HCT116 (cell line): ENCODE measurements around the gene ILDR2. TPM values are rescaled to one million over a fixed set of nuclear protein-coding genes. Genes with fewer than 3 reads are reported as not detected.

Experiments
- ATAC-seq: fragments of 200-7000 bp; cut with Tn5 transposase; 2 replicates; pipeline ENCODE4 v1.9.1; 2020; ENCODE audit warnings: mild to moderate bottlenecking, moderate library complexity
- BruUV-seq: library from RNA; stranded (reverse); fragments of 400-500 nt; replicated peaks from 2 replicates; lab custom pipeline; 2021; lab: Mats Ljungman, UMichigan
- CTCF ChIA-PET: fragments of 300-600 bp; sonication (Branson Sonifier 250); formaldehyde crosslinking; loops from one replicate; lab custom pipeline; 2021; ENCODE audit warnings: antibody characterized with exemption; lab: Charles Lee
- POLR2A ChIA-PET: fragments of 300-600, 350-600 bp; sonication (Branson Sonifier 250); formaldehyde crosslinking; loops from one replicate; lab custom pipeline; 2021; ENCODE audit warnings: antibody characterized with exemption; lab: Charles Lee
- RAD21 ChIA-PET, 2 experiments: fragments of 300-600 bp; sonication (Branson Sonifier 250); formaldehyde crosslinking; loops; one replicate each; lab custom pipeline; 2023; ENCODE audit warnings: low total read pairs in 2 of 2; ENCODE audit not compliant: uncharacterized antibody in 2 of 2, unreplicated experiment in 2 of 2, low non-redundant PET in 1 of 2; lab: Charles Lee
- DNase-seq: peaks from one replicate; pipeline ENCODE4 v3.0.0-alpha.2; 2010; ENCODE audit warnings: low read depth, low spot score
- H2AFZ ChIP-seq: fragments of 200-600 bp; shearing (Covaris generic), sonication (generic); 2 replicates; pipeline ENCODE4 v1.6.1; 2017; ENCODE audit warnings: low read depth, mixed run types, mixed read lengths, antibody characterized with exemption, low read length; ENCODE audit not compliant: poor library complexity, severe bottlenecking
- H3K27ac ChIP-seq: 2 replicates; pipeline ENCODE4 v1.5.1; 2012; ENCODE audit warnings: low read depth, low read length
- H3K27me3 ChIP-seq: fragments of 200-600 bp; sonication (generic); 2 replicates; pipeline ENCODE4 v1.6.1; 2016; ENCODE audit warnings: mixed run types, low read length, mixed read lengths; ENCODE audit not compliant: insufficient read depth
- H3K36me3 ChIP-seq, 2 experiments: fragments of 200-500 bp in 1 of 2; fragments of 200-600 bp in 1 of 2; sonication (Bioruptor generic) in 1 of 2; sonication (generic) in 1 of 2; 2 replicates each; pipeline versions ENCODE4 v1.5.1 to v1.6.1; 2014 to 2016; ENCODE audit warnings: low read length in 2 of 2, inconsistent platforms in 1 of 2, mixed read lengths in 1 of 2, mixed run types in 1 of 2; ENCODE audit not compliant: insufficient read depth in 2 of 2, control insufficient read depth in 1 of 2
- H3K4me1 ChIP-seq, 2 experiments: fragments of 200-600 bp in 1 of 2; sonication (generic) in 1 of 2; 2 replicates each; pipeline versions ENCODE4 v1.5.1 to v1.6.1; 2012 to 2017; ENCODE audit warnings: low read length in 2 of 2, inconsistent platforms in 1 of 2, mild to moderate bottlenecking in 1 of 2, mixed read lengths in 1 of 2, mixed run types in 1 of 2, moderate library complexity in 1 of 2; ENCODE audit not compliant: insufficient read depth in 2 of 2, control insufficient read depth in 1 of 2
- H3K4me2 ChIP-seq: fragments of 200-600 bp; sonication (generic); 2 replicates; pipeline ENCODE4 v1.6.1; 2017; ENCODE audit warnings: mixed run types, low read length, mixed read lengths
- H3K4me3 ChIP-seq, 2 experiments: fragments of 200-600 bp in 1 of 2; sonication (generic) in 1 of 2; replicated peaks in 1 of 2; 2 replicates each; pipeline ENCODE4 v1.5.1; 2011 to 2016; ENCODE audit warnings: low read length in 2 of 2, control low read depth in 1 of 2, low read depth in 1 of 2, mild to moderate bottlenecking in 1 of 2, mixed read lengths in 1 of 2, mixed run types in 1 of 2
- H3K79me2 ChIP-seq: fragments of 200-600 bp; sonication (generic); 2 replicates; pipeline ENCODE4 v1.6.1; 2017; ENCODE audit warnings: mild to moderate bottlenecking, mixed run types, low read length, moderate library complexity, mixed read lengths; ENCODE audit not compliant: insufficient read depth
- H3K9ac ChIP-seq: fragments of 200-600 bp; sonication (generic); 2 replicates; pipeline ENCODE4 v1.6.1; 2016; ENCODE audit warnings: low read length, mixed read lengths
- H3K9me2 ChIP-seq: fragments of 200-600 bp; sonication (generic), shearing (Covaris generic); 2 replicates; pipeline ENCODE4 v1.6.1; 2017; ENCODE audit warnings: mixed run types, mild to moderate bottlenecking, moderate library complexity; ENCODE audit not compliant: insufficient read depth
- H3K9me3 ChIP-seq, 2 experiments: fragments of 200-500 bp in 1 of 2; fragments of 200-600 bp in 1 of 2; sonication (Bioruptor generic) in 1 of 2; sonication (generic) in 1 of 2; 2 replicates each; pipeline ENCODE4 v1.6.1; 2014 to 2017; ENCODE audit warnings: low read length in 2 of 2, mixed read lengths in 2 of 2, inconsistent platforms in 1 of 2, low read depth in 1 of 2, mild to moderate bottlenecking in 1 of 2, mixed run types in 1 of 2, moderate library complexity in 1 of 2; ENCODE audit not compliant: control insufficient read depth in 1 of 2, insufficient read depth in 1 of 2
- H4K20me1 ChIP-seq: fragments of 200-600 bp; sonication (generic), shearing (Covaris generic); 2 replicates; pipeline ENCODE4 v1.6.1; 2017; ENCODE audit warnings: mixed run types, mild to moderate bottlenecking, moderate library complexity; ENCODE audit not compliant: insufficient read depth
- CBX3 ChIP-seq: IDR thresholded peaks from 2 replicates; pipeline ENCODE4 v1.6.1; 2012; ENCODE audit warnings: low read depth
- EGR1 ChIP-seq: IDR thresholded peaks from 2 replicates; pipeline ENCODE4 v1.6.1; 2012; ENCODE audit warnings: low read depth
- EZH2 ChIP-seq: fragments of 200-600 bp; sonication (generic); IDR thresholded peaks from 2 replicates; pipeline ENCODE4 v1.6.1; 2017; ENCODE audit warnings: antibody characterized with exemption, mixed run types
- EZH2phosphoT487 ChIP-seq: fragments of 200-600 bp; IDR thresholded peaks from 2 replicates; pipeline ENCODE4 v1.6.1; 2018; ENCODE audit warnings: antibody characterized with exemption, borderline replicate concordance
- POLR2AphosphoS5 ChIP-seq: IDR thresholded peaks from 2 replicates; pipeline ENCODE4 v1.6.1; 2011; ENCODE audit warnings: mild to moderate bottlenecking, low read depth, low read length, moderate library complexity
- SIN3A ChIP-seq: IDR thresholded peaks from 2 replicates; pipeline ENCODE4 v1.6.1; 2012; ENCODE audit warnings: low read depth
- SP1 ChIP-seq: IDR thresholded peaks from 2 replicates; pipeline ENCODE4 v1.6.1; 2012; ENCODE audit warnings: low read depth
- TCF7L2 ChIP-seq: IDR thresholded peaks from 2 replicates; pipeline ENCODE4 v1.7.0; 2011; ENCODE audit warnings: borderline replicate concordance, inconsistent platforms; ENCODE audit not compliant: insufficient read depth, insufficient read length; ENCODE audit errors: extremely low read depth
- ZNF274 ChIP-seq: fragments of 200-500 bp; sonication (Bioruptor generic); IDR thresholded peaks from 2 replicates; pipeline ENCODE4 v1.6.1; 2014; ENCODE audit warnings: mild to moderate bottlenecking, low read depth, low read length, inconsistent platforms
- intact Hi-C: fragments of 100-400 bp; cut with micrococcal nuclease; formaldehyde crosslinking; loops from 2 replicates; pipeline ENCODE4 v1.10.0; 2022
- total RNA-seq: library from RNA; stranded (reverse); gene quantifications from one replicate; pipeline ENCODE4 v1.2.1, GENCODE V29; 2021; ENCODE audit not compliant: unreplicated experiment
- TF ChIP-seq, protein P1 (sequence below), 3 experiments: fragments of 200-600 bp in 1 of 3; sonication (generic) in 1 of 3; IDR thresholded peaks in 2 of 3; conservative IDR thresholded peaks in 1 of 3; 2 replicates each; pipeline ENCODE4 v1.5.1; 2012 to 2017; ENCODE audit warnings: low read depth in 2 of 3, low read length in 2 of 3, antibody characterized with exemption in 1 of 3, borderline replicate concordance in 1 of 3, control low read depth in 1 of 3, mild to moderate bottlenecking in 1 of 3, mixed read lengths in 1 of 3, mixed run types in 1 of 3, moderate library complexity in 1 of 3; ENCODE audit not compliant: insufficient read depth in 1 of 3
- TF ChIP-seq, protein P2 (sequence below): IDR thresholded peaks from 2 replicates; pipeline ENCODE4 v1.6.1; 2011; ENCODE audit warnings: mild to moderate bottlenecking, low read length, moderate library complexity; ENCODE audit not compliant: insufficient replicate concordance; ENCODE audit errors: extremely low read depth

The ILDR2 gene
- total RNA-seq, 1 experiment from 2014 or later, result 2.4 TPM

DNA sequence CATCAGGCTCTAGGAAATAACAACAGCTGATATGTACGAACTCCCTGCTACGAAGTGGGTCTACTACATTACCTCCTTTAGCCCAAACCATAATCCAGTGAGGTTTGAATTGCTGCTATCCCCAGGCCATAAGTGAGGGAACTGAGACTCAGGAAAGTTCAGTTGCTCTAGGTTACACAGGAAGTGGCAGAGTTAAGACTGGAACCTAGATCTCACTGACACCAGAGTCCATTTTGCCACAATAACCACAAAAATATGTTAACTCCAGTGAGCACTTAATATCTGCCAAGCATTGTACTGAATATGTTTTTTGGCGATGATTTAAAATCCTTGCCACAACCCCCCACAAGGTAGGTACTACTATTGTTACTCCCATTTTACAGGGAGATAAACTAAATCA is 90.4 kb downstream of the ILDR2 start:
- TF ChIP-seq EGR1 (no peak), CBX3 (no peak), TCF7L2 (no peak), SP1 (no peak), SIN3A (no peak), ZNF274 (no peak), EZH2 (no peak), EZH2phosphoT487 (no peak), POLR2AphosphoS5 (no peak)
- TF ChIP-seq, protein P1, sequence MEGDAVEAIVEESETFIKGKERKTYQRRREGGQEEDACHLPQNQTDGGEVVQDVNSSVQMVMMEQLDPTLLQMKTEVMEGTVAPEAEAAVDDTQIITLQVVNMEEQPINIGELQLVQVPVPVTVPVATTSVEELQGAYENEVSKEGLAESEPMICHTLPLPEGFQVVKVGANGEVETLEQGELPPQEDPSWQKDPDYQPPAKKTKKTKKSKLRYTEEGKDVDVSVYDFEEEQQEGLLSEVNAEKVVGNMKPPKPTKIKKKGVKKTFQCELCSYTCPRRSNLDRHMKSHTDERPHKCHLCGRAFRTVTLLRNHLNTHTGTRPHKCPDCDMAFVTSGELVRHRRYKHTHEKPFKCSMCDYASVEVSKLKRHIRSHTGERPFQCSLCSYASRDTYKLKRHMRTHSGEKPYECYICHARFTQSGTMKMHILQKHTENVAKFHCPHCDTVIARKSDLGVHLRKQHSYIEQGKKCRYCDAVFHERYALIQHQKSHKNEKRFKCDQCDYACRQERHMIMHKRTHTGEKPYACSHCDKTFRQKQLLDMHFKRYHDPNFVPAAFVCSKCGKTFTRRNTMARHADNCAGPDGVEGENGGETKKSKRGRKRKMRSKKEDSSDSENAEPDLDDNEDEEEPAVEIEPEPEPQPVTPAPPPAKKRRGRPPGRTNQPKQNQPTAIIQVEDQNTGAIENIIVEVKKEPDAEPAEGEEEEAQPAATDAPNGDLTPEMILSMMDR (IDR thresholded peaks at IDR 0.05 in 2 of 3, conservative IDR thresholded peaks at IDR 0.05 in 1 of 3; ENCODE audit: borderline replicate concordance in 1 of 3, insufficient read depth in 1 of 3, low read depth in 2 of 3, low read length in 2 of 3), result no peak
- TF ChIP-seq, protein P2, sequence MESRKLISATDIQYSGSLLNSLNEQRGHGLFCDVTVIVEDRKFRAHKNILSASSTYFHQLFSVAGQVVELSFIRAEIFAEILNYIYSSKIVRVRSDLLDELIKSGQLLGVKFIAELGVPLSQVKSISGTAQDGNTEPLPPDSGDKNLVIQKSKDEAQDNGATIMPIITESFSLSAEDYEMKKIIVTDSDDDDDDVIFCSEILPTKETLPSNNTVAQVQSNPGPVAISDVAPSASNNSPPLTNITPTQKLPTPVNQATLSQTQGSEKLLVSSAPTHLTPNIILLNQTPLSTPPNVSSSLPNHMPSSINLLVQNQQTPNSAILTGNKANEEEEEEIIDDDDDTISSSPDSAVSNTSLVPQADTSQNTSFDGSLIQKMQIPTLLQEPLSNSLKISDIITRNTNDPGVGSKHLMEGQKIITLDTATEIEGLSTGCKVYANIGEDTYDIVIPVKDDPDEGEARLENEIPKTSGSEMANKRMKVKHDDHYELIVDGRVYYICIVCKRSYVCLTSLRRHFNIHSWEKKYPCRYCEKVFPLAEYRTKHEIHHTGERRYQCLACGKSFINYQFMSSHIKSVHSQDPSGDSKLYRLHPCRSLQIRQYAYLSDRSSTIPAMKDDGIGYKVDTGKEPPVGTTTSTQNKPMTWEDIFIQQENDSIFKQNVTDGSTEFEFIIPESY, result no peak
- TF ChIP-seq, all 23 proteins: peak for 0
- ChIA-PET CTCF (interaction anchor here (0.6 kb wide), 1 partner anchor 531 kb away, joined by 3 read pairs; no protein-coding TSS in a partner anchor), POLR2A (interaction anchor here (1.5 kb wide), 1 partner anchor 9 kb away, joined by 3 read pairs; the partner anchor contains the start of gene TADA1), RAD21 (no interaction called here)
- H3K79me2 ChIP-seq, result no peaks in the 10 kb centered on the region
- H4K20me1 ChIP-seq, result no peaks in the 10 kb centered on the region
- ATAC-seq (no peak), DNase-seq (no peak)
- no peak overlapping the region for H3K4me2 ChIP-seq
- no TSS peak for BruUV-seq
- no peaks in the 10 kb centered on the region for H3K27me3 ChIP-seq
- no peaks in the 10 kb centered on the region for H3K36me3 ChIP-seq
- no peak overlapping the region for H3K4me3 ChIP-seq
- intact Hi-C loops, result no loop called here
- no peaks in the 10 kb centered on the region for H3K4me1 ChIP-seq
- H2AFZ ChIP-seq, result no peak overlapping the region
- no peaks in the 10 kb centered on the region for H3K9me3 ChIP-seq
- no peak overlapping the region for H3K27ac ChIP-seq
- no peaks in the 10 kb centered on the region for H3K9me2 ChIP-seq
- H3K9ac ChIP-seq, result no peak overlapping the region
